HepG2 (cell line): ENCODE data around the gene NRL. TPM values are rescaled to one million over a fixed set of nuclear protein-coding genes. Genes with fewer than 3 reads are reported as not detected.

Experiments used
- ATRX ChIP-seq: sonication (generic); formaldehyde crosslinking; IDR thresholded peaks from 2 replicates; pipeline ENCODE4 v1.4.0; 2020; ENCODE audit warnings: missing genetic modification reagents, borderline replicate concordance
- CCDC6 ChIP-seq: sonication (generic); formaldehyde crosslinking; IDR thresholded peaks from 2 replicates; pipeline ENCODE4 v1.8.1; 2022; ENCODE audit warnings: mild to moderate bottlenecking, missing genetic modification reagents, moderate library complexity
- E2F2 ChIP-seq: sonication (generic); formaldehyde crosslinking; IDR thresholded peaks from 2 replicates; pipeline ENCODE4 v1.4.0; 2020; ENCODE audit warnings: missing genetic modification reagents, borderline replicate concordance
- FLYWCH1 ChIP-seq: sonication (generic); formaldehyde crosslinking; IDR thresholded peaks from 2 replicates; pipeline ENCODE4 v1.8.1; 2023; ENCODE audit warnings: mild to moderate bottlenecking, missing genetic modification reagents
- HHEX ChIP-seq: IDR thresholded peaks from 2 replicates; pipeline ENCODE4 v1.6.1; 2016; ENCODE audit warnings: control low read depth
- JUNB ChIP-seq: sonication (generic); formaldehyde crosslinking; IDR thresholded peaks from 2 replicates; pipeline ENCODE4 v1.8.0; 2022; ENCODE audit warnings: missing genetic modification reagents, mild to moderate bottlenecking, borderline replicate concordance
- KMT2A ChIP-seq: sonication (generic); formaldehyde crosslinking; IDR thresholded peaks from 2 replicates; pipeline ENCODE4 v1.4.0; 2020; ENCODE audit warnings: missing genetic modification reagents
- MTF1 ChIP-seq: sonication (generic); formaldehyde crosslinking; IDR thresholded peaks from 2 replicates; pipeline ENCODE4 v1.5.0; 2020; ENCODE audit warnings: missing genetic modification reagents
- NAIF1 ChIP-seq: sonication (generic); formaldehyde crosslinking; IDR thresholded peaks from 2 replicates; pipeline ENCODE4 v1.5.0; 2020; ENCODE audit warnings: mild to moderate bottlenecking, missing genetic modification reagents, borderline replicate concordance
- NCOA1 ChIP-seq: sonication (generic); formaldehyde crosslinking; IDR thresholded peaks from 2 replicates; pipeline ENCODE4 v1.9.0; 2021; ENCODE audit warnings: missing genetic modification reagents
- PHF21A ChIP-seq: sonication (generic); formaldehyde crosslinking; IDR thresholded peaks from 2 replicates; pipeline ENCODE4 v1.5.0; 2020; ENCODE audit warnings: mild to moderate bottlenecking, missing genetic modification reagents
- PLRG1 ChIP-seq: fragments of 450-650 bp; conservative IDR thresholded peaks from 2 replicates; pipeline ENCODE4 v1.6.1; 2016
- RARG ChIP-seq: sonication (generic); formaldehyde crosslinking; IDR thresholded peaks from 2 replicates; pipeline ENCODE4 v1.4.0; 2020; ENCODE audit warnings: low read depth, mild to moderate bottlenecking, missing genetic modification reagents
- RFX3 ChIP-seq: IDR thresholded peaks from 2 replicates; pipeline ENCODE4 v1.6.1; 2016; ENCODE audit warnings: missing biosample characterization, missing genetic modification reagents
- SP140L ChIP-seq: sonication (generic); formaldehyde crosslinking; IDR thresholded peaks from 2 replicates; pipeline ENCODE4 v1.4.0; 2020; ENCODE audit warnings: missing genetic modification reagents, borderline replicate concordance
- SRSF9 ChIP-seq: fragments of 200-400 bp; formaldehyde crosslinking; IDR thresholded peaks from 2 replicates; pipeline ENCODE4 v1.6.1; 2018; ENCODE audit warnings: borderline replicate concordance, mild to moderate bottlenecking, low read depth, low read length; ENCODE audit not compliant: insufficient read depth, poor library complexity, severe bottlenecking
- ZBTB1 ChIP-seq: sonication (generic); formaldehyde crosslinking; IDR thresholded peaks from 2 replicates; pipeline ENCODE4 v1.4.0; 2020; ENCODE audit warnings: missing genetic modification reagents, borderline replicate concordance
- ZFP41 ChIP-seq: sonication (generic); formaldehyde crosslinking; IDR thresholded peaks from 2 replicates; pipeline ENCODE4 v1.4.0; 2020; ENCODE audit warnings: mild to moderate bottlenecking, missing genetic modification reagents, borderline replicate concordance
- ZNF30 ChIP-seq: sonication (generic); formaldehyde crosslinking; IDR thresholded peaks from 2 replicates; pipeline ENCODE4 v1.5.0; 2020; ENCODE audit warnings: mild to moderate bottlenecking, missing genetic modification reagents
- ZSCAN30 ChIP-seq: sonication (generic); formaldehyde crosslinking; IDR thresholded peaks from 2 replicates; pipeline ENCODE4 v1.5.0; 2020; ENCODE audit warnings: mild to moderate bottlenecking, missing genetic modification reagents
- polyA plus RNA-seq, 8 experiments: library from polyadenylated mRNA; depleted of rRNA in 3 of 8; stranded (reverse) in 7 of 8; unstranded in 1 of 8; fragments of >200 nt; fragmentation: Illumina TruSeq in 4 of 8; extraction: Trizol in 4 of 8; gene quantifications; 2 replicates each; pipeline versions ENCODE4 v1.2.1 to v1.2.3, GENCODE V29; 2011 to 2016; ENCODE audit warnings: low read depth in 4 of 8, missing spikeins in 1 of 8, mixed read lengths in 1 of 8; ENCODE audit not compliant: insufficient read depth in 1 of 8
- total RNA-seq, 5 experiments: library from RNA; depleted of rRNA; stranded (reverse); fragments of >200 nt; fragmentation: Illumina TruSeq; extraction: Trizol; gene quantifications; 2 replicates each; pipeline ENCODE4 v1.2.3, GENCODE V29; 2016; ENCODE audit warnings: low read depth in 1 of 5
- TF ChIP-seq, protein P1 (sequence below), 2 experiments: sonication (generic) in 1 of 2; formaldehyde crosslinking in 1 of 2; IDR thresholded peaks; 2 replicates each; pipeline versions ENCODE4 v1.5.1 to v1.6.1; 2011 to 2020; ENCODE audit warnings: borderline replicate concordance in 1 of 2, low read depth in 1 of 2, low read length in 1 of 2, mild to moderate bottlenecking in 1 of 2, missing genetic modification reagents in 1 of 2, moderate library complexity in 1 of 2
- TF ChIP-seq, protein P2 (sequence below): sonication (generic); formaldehyde crosslinking; IDR thresholded peaks from 2 replicates; pipeline ENCODE4 v1.5.1; 2020; ENCODE audit warnings: mild to moderate bottlenecking, missing genetic modification reagents, borderline replicate concordance

Gene NRL
- total and polyA plus RNA-seq, 2 of the 13 experiments (the other 11 are each of a cell fraction or from before 2014, with no cell fraction given) = 2.5 to 4.7 TPM

DNA sequence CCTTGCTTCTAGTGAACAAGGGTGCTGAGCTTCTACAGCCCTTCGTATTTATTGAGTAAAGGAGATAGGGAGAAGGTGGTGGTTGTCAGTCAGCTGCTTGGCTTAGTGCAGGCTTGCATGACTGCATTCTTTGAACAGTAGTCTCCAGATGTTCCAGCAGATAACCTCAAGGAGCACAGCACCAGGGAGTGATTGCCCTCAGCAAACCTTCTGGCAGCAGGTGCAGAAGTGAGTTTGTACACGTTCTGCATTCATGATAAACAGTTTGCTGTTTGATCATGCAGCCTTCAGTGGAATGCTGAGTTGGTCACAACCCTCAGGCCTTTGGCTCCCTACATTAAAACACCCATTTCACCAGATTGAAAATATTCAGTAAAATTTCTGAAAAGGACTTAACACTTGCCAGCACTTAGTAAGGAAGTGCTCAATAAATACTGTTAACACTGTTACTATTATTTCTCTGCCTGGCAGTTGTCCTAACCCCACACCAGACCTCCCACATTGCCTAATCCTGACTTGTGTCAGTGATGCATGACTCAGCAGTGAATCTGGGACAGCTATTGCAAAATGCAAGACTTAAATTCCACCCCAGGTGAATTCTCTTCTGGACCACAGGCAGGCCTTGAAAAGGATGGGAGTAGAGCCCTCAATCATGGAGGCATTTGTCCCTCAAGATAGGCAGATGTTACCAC is 81.9 kb downstream of the NRL start (continued):
- TF ChIP-seq, protein P1, sequence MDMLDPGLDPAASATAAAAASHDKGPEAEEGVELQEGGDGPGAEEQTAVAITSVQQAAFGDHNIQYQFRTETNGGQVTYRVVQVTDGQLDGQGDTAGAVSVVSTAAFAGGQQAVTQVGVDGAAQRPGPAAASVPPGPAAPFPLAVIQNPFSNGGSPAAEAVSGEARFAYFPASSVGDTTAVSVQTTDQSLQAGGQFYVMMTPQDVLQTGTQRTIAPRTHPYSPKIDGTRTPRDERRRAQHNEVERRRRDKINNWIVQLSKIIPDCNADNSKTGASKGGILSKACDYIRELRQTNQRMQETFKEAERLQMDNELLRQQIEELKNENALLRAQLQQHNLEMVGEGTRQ (IDR thresholded peaks at IDR 0.05; ENCODE audit: low read depth, low read length) = no peak
- TF ChIP-seq, protein P1 (CRISPR knock-in tag; IDR thresholded peaks at IDR 0.05; ENCODE audit: borderline replicate concordance) = 0 out of 2 replicates have a peak, but pooled peaks have one; percentile 16
- no peak for TF ChIP-seq KMT2A (CRISPR knock-in tag)
- peak; percentile 60; the same call in 1 of the 2 replicates for TF ChIP-seq NCOA1 (CRISPR knock-in tag)
- TF ChIP-seq ZNF30 (CRISPR knock-in tag) = no peak
- no peak for TF ChIP-seq SP140L (CRISPR knock-in tag)
- no peak for TF ChIP-seq ZBTB1 (CRISPR knock-in tag)
- TF ChIP-seq FLYWCH1 (CRISPR knock-in tag) = no peak
- TF ChIP-seq HHEX (CRISPR knock-in tag) = no peak
- TF ChIP-seq ZFP41 (CRISPR knock-in tag) = no peak
- TF ChIP-seq RFX3 (CRISPR knock-in tag) = no peak
- no peak for TF ChIP-seq MTF1
- TF ChIP-seq E2F2 (CRISPR knock-in tag) = no peak
- no peak for TF ChIP-seq JUNB
- no peak for TF ChIP-seq PHF21A (CRISPR knock-in tag)
- no peak for TF ChIP-seq ATRX (CRISPR knock-in tag)
- no peak for TF ChIP-seq PLRG1
- TF ChIP-seq SRSF9 = no peak
- TF ChIP-seq, protein P2, sequence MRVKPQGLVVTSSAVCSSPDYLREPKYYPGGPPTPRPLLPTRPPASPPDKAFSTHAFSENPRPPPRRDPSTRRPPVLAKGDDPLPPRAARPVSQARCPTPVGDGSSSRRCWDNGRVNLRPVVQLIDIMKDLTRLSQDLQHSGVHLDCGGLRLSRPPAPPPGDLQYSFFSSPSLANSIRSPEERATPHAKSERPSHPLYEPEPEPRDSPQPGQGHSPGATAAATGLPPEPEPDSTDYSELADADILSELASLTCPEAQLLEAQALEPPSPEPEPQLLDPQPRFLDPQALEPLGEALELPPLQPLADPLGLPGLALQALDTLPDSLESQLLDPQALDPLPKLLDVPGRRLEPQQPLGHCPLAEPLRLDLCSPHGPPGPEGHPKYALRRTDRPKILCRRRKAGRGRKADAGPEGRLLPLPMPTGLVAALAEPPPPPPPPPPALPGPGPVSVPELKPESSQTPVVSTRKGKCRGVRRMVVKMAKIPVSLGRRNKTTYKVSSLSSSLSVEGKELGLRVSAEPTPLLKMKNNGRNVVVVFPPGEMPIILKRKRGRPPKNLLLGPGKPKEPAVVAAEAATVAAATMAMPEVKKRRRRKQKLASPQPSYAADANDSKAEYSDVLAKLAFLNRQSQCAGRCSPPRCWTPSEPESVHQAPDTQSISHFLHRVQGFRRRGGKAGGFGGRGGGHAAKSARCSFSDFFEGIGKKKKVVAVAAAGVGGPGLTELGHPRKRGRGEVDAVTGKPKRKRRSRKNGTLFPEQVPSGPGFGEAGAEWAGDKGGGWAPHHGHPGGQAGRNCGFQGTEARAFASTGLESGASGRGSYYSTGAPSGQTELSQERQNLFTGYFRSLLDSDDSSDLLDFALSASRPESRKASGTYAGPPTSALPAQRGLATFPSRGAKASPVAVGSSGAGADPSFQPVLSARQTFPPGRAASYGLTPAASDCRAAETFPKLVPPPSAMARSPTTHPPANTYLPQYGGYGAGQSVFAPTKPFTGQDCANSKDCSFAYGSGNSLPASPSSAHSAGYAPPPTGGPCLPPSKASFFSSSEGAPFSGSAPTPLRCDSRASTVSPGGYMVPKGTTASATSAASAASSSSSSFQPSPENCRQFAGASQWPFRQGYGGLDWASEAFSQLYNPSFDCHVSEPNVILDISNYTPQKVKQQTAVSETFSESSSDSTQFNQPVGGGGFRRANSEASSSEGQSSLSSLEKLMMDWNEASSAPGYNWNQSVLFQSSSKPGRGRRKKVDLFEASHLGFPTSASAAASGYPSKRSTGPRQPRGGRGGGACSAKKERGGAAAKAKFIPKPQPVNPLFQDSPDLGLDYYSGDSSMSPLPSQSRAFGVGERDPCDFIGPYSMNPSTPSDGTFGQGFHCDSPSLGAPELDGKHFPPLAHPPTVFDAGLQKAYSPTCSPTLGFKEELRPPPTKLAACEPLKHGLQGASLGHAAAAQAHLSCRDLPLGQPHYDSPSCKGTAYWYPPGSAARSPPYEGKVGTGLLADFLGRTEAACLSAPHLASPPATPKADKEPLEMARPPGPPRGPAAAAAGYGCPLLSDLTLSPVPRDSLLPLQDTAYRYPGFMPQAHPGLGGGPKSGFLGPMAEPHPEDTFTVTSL (CRISPR knock-in tag) = no peak
- TF ChIP-seq ZSCAN30 (CRISPR knock-in tag) = no peak
- no peak for TF ChIP-seq NAIF1 (CRISPR knock-in tag)
- peak; percentile 64; the same call in 1 of the 2 replicates for TF ChIP-seq CCDC6
- TF ChIP-seq RARG (CRISPR knock-in tag) = no peak
